GM13976 (cell line): Measurements from ENCODE around the gene DTX3.
"Not testable (repeated sequence)": the region's sequence is repeated elsewhere in the genome, so short reads cannot be mapped to it uniquely, and the experiment has no call there.

Experiments used
- DNase-seq: peaks from one replicate; pipeline ENCODE4 v3.0.0; 2012; ENCODE audit warnings: low spot score
- in situ Hi-C: fragments of 300-500 bp; cut with MboI; formaldehyde crosslinking; loops from one replicate; pipeline ENCODE4 v1.12.0; 2022; ENCODE audit warnings: low sequenced_read_pairs, mixed read lengths, inconsistent platforms; ENCODE audit not compliant: unreplicated experiment
- TF ChIP-seq, protein P1 (sequence below): IDR thresholded peaks from 2 replicates; pipeline ENCODE4 v1.5.1; 2012; ENCODE audit warnings: borderline replicate concordance, mild to moderate bottlenecking; ENCODE audit not compliant: insufficient read depth; ENCODE audit errors: extremely low read depth, missing control alignments, control extremely low read depth

Gene DTX3

DNA sequence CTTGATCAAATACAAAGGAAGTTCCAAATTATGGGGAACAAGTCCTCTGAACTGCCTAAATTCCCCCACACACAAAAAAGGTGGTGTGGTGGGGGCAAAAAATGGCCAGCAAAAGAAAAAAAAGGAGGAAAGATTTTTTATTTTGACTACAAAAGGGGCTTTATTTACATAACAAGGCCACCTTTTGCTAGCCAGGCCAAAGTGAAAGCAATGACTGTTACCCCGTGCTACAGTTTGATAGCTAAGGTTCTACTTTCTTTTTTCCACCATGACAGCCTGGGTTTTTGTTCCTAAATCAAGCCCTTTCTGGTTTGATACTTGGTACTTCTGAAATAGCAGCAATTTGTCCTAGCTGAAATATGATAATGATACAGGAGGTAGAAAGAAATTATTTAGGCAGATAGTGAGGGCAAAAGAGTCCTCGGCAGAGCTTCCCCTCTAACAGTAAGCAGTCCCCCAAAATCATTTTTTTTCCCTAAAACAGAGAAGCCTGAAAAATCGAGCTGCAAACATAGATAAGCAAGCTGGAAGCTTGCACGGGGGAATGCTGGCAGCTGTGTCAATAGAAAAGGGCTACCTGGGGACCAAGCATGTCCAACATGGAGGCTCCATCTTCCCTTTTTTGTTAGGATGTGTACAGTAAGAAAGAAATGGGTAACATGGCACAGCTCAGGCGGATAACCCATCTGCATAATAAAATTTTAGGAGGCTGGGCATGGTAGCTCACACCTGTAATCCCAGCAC lies 37.2 kb downstream of the DTX3 start:
- in situ Hi-C loops, result no loop called here
- TF ChIP-seq, protein P1, sequence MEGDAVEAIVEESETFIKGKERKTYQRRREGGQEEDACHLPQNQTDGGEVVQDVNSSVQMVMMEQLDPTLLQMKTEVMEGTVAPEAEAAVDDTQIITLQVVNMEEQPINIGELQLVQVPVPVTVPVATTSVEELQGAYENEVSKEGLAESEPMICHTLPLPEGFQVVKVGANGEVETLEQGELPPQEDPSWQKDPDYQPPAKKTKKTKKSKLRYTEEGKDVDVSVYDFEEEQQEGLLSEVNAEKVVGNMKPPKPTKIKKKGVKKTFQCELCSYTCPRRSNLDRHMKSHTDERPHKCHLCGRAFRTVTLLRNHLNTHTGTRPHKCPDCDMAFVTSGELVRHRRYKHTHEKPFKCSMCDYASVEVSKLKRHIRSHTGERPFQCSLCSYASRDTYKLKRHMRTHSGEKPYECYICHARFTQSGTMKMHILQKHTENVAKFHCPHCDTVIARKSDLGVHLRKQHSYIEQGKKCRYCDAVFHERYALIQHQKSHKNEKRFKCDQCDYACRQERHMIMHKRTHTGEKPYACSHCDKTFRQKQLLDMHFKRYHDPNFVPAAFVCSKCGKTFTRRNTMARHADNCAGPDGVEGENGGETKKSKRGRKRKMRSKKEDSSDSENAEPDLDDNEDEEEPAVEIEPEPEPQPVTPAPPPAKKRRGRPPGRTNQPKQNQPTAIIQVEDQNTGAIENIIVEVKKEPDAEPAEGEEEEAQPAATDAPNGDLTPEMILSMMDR, result no peak
- DNase-seq, result no peak

DNA sequence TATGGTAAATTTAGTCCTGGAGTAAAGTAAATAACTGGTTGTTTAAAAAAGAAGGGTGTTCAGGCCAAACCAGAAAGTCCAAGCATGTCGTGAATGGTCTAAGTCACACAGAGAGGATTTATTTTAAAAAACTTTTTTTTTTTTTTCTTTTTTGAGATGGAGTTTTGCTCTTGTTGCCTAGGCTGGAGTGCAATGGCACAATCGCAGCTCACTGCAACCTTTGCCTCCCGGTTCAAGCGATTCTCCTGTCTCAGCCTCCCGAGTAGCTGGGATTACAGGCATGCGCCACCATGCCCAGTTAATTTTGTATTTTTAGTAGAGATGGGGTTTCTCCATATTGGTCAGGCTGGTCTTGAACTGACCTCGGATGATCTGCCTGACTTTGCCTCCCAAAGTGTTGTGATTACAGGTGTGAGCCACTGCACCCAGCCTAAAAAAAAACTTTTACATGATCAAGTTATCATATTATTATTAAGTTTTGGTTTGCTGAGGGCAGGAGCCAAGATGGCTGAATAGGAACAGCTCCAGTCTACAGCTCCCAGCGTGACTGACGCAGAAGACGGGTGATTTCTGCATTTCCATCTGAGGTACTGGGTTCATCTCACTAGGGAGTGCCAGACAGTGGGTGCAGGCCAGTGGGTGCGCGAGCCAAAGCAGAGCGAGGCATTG lies 41.5 kb downstream of the DTX3 start:
- DNase-seq, in situ Hi-C loops: not testable (repeated sequence)

DNA sequence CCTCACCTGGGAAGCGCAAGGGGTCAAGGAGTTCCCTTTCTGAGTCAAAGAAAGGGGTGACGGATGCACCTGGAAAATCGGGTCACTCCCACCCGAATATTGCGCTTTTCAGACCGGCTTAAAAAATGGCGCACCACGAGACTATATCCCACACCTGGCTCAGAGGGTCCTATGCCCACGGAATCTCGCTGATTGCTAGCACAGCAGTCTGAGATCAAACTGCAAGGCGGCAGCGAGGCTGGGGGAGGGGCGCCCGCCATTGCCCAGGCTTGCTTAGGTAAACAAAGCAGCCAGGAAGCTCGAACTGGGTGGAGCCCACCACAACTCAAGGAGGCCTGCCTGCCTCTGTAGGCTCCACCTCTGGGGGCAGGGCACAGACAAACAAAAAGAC lies 42.0 kb downstream of the DTX3 start:
- in situ Hi-C loops, DNase-seq: not testable (repeated sequence)

DNA sequence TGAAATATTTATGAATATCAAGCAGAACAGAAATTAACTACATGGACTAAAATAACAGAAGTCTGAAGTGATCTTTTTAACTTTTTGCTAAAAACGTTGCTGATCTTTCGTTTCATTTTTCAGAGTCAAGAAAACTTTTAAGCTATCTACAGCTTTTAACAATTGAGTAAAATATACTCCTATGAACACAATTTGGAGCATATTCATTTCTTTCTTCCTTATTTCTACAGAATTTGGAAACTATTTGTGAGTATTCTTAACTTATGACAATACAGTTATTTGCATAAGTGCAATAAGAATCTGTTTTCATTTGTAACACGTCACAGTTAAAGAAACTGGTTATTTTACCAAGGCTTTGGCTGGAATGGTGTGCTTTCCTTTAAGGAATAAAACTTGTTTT lies 49.4 kb downstream of the DTX3 start:
- in situ Hi-C loops, result no loop called here
- no peak for DNase-seq
- TF ChIP-seq, protein P1, result no peak

DNA sequence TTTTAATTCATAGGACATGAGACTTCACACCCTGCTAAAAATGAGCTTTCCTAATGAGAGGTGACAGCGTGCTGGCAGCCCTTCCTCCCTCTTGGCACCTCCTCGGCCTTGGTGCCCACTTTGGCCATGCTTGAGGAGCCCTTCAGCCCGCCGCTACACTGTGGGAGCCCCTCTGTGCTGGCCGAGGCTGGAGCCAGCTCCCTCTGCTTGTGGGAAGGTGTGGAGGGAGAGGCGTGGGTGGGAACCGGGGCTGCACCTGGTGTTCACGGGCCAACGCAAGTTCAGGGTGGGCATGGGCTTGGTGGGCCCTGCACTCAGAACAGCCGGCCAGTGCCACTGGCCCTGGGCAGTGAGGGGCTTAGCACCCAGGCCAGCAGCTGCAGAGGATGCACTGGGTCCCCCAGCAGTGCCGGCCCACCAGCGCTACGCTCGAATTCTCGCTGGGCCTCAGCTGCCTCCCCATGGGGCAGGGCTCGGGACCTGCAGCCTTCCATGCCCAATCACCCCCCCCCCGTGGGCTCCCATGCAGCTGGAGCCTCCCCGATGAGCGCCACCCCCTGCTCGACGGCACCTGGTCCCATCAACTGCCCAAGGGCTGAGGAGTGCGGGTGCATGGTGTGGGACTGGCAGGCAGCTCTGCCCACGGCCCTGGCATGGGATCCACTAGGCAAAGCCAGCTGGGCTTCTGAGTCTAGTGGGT lies 51.1 kb downstream of the DTX3 start:
- TF ChIP-seq, protein P1, result no peak
- DNase-seq, result no peak
- in situ Hi-C loops, result no loop called here

DNA sequence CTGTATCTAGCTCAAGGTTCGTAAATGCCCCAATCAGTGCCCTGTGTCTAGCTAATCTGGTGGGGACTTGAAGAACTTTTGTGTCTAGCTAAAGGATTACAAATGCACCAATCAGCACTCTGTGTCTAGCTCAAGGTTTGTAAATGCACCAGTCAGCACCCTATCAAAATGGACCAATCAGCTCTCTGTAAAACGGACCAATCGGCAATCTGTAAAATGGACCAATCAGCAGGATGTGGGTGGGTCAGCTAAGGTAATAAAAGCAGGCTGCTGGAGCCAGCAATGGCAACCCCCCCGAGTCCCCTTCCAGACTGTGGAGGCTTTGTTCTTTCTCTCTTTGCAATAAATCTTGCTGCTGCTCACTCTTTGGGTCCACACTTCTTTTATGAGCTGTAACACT lies 51.8 kb downstream of the DTX3 start:
- DNase-seq, in situ Hi-C loops: not testable (repeated sequence)

DNA sequence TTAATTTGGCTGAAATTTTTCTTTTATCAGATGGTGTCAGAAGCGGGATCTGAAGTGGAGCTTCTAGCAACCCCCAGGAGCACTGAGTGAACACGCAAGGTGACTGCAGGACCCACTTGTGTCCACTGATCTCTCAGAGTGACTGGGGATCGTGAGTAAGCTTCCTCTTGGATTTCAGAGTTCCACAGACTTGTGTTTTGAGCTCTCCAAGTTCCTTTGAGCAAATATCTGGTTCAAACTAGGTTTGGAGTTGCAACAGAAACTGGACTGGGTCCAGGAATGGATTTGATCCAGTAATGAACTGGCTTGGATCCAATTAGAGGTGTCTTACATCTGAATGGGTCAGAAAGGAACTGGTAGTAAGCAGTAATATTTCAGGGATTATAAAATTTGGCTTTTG lies 53.1 kb downstream of the DTX3 start:
- in situ Hi-C loops, result no loop called here
- TF ChIP-seq, protein P1, result no peak
- no peak for DNase-seq

DNA sequence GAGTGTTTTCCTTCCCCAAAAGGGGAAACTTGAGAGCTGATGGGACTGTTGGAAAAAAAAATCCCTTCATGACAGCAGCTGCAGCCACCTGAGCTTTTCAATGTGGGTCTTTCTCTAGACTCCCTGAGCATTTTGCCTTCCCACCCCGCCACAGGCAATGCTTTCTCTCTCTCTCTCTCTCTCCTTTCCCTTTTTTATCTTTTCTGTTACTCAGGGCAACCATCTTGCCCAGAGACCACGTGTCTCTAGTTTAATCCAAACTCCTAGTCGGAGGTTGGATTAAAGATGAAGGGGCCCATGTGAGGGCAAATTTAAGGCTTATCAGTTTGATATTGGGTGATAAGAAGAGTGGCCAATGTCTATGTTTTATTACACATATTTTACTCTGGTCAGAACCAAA lies 54.3 kb downstream of the DTX3 start:
- in situ Hi-C loops, result no loop called here
- no peak for DNase-seq
- TF ChIP-seq, protein P1, result no peak
